Lower leg skin (tissue), 3 donors: ENCODE measurements around the gene ZNF511.

ENCODE experiments used
- POLR2A ChIP-seq, 2 donors: fragments of 450-650 bp; IDR thresholded peaks; one replicate each; pipeline ENCODE4 v1.6.1; 2016 to 2017; ENCODE audit warnings: antibody characterized with exemption in 2 of 2, mild to moderate bottlenecking in 1 of 2, moderate library complexity in 1 of 2
- TF ChIP-seq, protein P1 (sequence below), 3 donors: fragments of 450-650 bp; IDR thresholded peaks; one replicate each; pipeline ENCODE4 v1.5.1; 2016; ENCODE audit warnings: antibody characterized with exemption in 3 of 3, mild to moderate bottlenecking in 3 of 3, moderate library complexity in 2 of 3

DNA sequence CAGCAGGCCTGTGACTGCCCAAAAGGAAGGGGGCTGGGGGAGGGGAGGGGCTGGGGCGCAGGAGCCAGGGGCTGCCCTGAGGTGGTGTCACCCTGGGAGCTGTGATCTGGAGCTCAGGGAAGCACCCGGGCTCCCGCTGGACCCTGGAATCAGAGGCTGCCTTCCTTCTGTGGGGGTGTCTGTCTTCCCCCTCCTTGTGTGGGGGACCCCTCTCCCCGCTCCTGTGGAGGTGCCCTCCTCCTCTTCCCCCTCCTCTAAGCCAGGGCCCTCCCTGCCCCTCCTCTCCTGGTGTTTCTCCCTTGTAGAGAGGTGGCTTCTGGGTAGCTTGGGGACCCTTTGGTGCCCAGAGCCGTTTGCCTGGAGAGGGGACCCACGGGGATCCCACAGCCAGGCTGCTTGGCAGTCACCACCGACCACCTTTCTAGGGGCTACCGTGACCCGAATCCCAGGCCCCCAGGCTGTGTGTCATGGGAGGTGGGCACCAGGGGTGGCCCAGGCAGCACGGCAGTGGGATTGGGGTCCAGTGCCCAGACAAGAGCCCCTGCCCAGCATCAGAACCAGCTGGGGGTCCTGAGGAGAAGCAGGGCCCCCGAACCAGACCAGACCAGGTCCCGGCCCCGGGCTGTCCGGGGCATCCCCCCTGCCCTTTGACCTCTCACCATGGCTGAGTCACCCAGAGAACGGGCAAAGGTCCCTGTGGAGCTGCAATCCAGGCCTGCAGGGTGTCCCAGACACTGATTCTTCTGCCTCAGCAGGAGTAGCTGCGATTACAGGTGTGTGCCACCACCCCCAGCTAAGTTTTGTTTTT lies 39.2 kb downstream of the ZNF511 start:
- TF ChIP-seq POLR2A (IDR thresholded peaks at IDR 0.05): no peak
- TF ChIP-seq, protein P1, sequence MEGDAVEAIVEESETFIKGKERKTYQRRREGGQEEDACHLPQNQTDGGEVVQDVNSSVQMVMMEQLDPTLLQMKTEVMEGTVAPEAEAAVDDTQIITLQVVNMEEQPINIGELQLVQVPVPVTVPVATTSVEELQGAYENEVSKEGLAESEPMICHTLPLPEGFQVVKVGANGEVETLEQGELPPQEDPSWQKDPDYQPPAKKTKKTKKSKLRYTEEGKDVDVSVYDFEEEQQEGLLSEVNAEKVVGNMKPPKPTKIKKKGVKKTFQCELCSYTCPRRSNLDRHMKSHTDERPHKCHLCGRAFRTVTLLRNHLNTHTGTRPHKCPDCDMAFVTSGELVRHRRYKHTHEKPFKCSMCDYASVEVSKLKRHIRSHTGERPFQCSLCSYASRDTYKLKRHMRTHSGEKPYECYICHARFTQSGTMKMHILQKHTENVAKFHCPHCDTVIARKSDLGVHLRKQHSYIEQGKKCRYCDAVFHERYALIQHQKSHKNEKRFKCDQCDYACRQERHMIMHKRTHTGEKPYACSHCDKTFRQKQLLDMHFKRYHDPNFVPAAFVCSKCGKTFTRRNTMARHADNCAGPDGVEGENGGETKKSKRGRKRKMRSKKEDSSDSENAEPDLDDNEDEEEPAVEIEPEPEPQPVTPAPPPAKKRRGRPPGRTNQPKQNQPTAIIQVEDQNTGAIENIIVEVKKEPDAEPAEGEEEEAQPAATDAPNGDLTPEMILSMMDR (IDR thresholded peaks at IDR 0.05): no peak
